HG02623 (cell line): Measurements from ENCODE around the gene TJP3.

Experiments
- ATAC-seq: cut with Tn5 transposase; IDR thresholded peaks from one replicate; pipeline ENCODE4 v1.9.1; 2021; ENCODE audit warnings: moderate library complexity; ENCODE audit not compliant: unreplicated experiment

Gene TJP3

GRCh38 chr19:3671680-3672574, 36.3 kb upstream of the TJP3 start:
- ATAC-seq = no peak

GRCh38 chr19:3672575-3672948, 35.6 kb upstream of the TJP3 start:
- no peak for ATAC-seq

GRCh38 chr19:3672993-3673392, 35.2 kb upstream of the TJP3 start:
- no peak for ATAC-seq

GRCh38 chr19:3673506-3674439, 34.4 kb upstream of the TJP3 start:
- no peak for ATAC-seq

- ATAC-seq = no peak
Measured at GRCh38 chr19:3674784-3675543, 33.2 kb upstream of the TJP3 start.

- no peak for ATAC-seq
Measured at GRCh38 chr19:3678188-3678587, 30.0 kb upstream of the TJP3 start.

- no peak for ATAC-seq
Measured at GRCh38 chr19:3679138-3679537, 29.0 kb upstream of the TJP3 start.

- ATAC-seq = no peak
Measured at GRCh38 chr19:3679581-3679980, 28.6 kb upstream of the TJP3 start.

- no peak for ATAC-seq
Measured at GRCh38 chr19:3680939-3681338, 27.2 kb upstream of the TJP3 start.

GRCh38 chr19:3682286-3682685, 25.9 kb upstream of the TJP3 start:
- no peak for ATAC-seq

- ATAC-seq = no peak
Measured at GRCh38 chr19:3682741-3683404, 25.3 kb upstream of the TJP3 start.

GRCh38 chr19:3683405-3684053, 24.7 kb upstream of the TJP3 start:
- ATAC-seq = no peak

- ATAC-seq = no peak
Measured at GRCh38 chr19:3684054-3684816, 23.9 kb upstream of the TJP3 start.

- no peak for ATAC-seq
Measured at GRCh38 chr19:3684817-3685410, 23.3 kb upstream of the TJP3 start.

GRCh38 chr19:3687393-3687773, 20.8 kb upstream of the TJP3 start:
- no peak for ATAC-seq

GRCh38 chr19:3687774-3688706, 20.1 kb upstream of the TJP3 start:
- no peak for ATAC-seq

GRCh38 chr19:3690551-3691371, 17.4 kb upstream of the TJP3 start:
- ATAC-seq = no peak
